ENCODE results near the gene PCDHGB1.
"Not testable (repeated sequence)": the region's sequence is repeated elsewhere in the genome, so short reads cannot be mapped to it uniquely, and the experiment has no call there.

PCDHGB1 gene

DNA sequence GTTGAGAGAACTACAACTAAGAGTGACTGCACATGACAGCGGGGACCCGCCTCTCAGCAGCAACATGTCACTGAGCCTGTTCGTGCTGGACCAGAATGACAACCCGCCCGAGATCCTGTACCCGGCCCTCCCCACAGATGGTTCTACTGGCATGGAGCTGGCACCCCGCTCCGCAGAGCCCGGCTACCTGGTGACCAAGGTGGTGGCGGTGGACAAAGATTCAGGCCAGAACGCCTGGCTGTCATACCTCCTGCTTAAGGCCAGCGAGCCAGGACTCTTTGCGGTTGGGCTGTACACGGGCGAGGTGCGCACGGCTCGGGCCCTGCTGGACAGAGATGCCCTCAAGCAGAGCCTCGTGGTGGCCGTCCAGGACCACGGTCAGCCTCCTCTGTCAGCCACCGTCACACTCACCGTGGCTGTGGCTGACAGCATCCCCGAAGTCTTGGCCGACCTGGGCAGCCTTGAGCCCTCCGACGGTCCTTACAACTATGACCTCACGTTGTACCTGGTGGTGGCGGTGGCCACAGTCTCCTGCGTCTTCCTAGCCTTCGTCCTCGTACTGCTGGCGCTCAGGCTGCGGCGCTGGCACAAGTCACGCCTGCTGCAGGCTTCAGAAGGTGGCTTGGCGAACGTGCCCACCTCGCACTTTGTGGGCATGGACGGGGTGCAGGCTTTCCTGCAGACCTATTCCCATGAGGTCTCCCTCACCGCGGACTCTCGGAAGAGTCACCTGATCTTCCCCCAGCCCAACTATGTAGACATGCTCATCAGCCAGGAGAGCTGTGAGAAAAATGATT is 34.8 kb downstream of the PCDHGB1 start:
- TF ChIP-seq POLR2AphosphoS5 (IDR thresholded peaks at IDR 0.05; ENCODE audit: low read depth) (no peak), GABPA (IDR thresholded peaks at IDR 0.05; ENCODE audit: low read depth) (no peak), SPI1 (IDR thresholded peaks at IDR 0.05; ENCODE audit: borderline replicate concordance, low read depth) (no peak)
- TF ChIP-seq, protein P1, sequence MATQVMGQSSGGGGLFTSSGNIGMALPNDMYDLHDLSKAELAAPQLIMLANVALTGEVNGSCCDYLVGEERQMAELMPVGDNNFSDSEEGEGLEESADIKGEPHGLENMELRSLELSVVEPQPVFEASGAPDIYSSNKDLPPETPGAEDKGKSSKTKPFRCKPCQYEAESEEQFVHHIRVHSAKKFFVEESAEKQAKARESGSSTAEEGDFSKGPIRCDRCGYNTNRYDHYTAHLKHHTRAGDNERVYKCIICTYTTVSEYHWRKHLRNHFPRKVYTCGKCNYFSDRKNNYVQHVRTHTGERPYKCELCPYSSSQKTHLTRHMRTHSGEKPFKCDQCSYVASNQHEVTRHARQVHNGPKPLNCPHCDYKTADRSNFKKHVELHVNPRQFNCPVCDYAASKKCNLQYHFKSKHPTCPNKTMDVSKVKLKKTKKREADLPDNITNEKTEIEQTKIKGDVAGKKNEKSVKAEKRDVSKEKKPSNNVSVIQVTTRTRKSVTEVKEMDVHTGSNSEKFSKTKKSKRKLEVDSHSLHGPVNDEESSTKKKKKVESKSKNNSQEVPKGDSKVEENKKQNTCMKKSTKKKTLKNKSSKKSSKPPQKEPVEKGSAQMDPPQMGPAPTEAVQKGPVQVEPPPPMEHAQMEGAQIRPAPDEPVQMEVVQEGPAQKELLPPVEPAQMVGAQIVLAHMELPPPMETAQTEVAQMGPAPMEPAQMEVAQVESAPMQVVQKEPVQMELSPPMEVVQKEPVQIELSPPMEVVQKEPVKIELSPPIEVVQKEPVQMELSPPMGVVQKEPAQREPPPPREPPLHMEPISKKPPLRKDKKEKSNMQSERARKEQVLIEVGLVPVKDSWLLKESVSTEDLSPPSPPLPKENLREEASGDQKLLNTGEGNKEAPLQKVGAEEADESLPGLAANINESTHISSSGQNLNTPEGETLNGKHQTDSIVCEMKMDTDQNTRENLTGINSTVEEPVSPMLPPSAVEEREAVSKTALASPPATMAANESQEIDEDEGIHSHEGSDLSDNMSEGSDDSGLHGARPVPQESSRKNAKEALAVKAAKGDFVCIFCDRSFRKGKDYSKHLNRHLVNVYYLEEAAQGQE (IDR thresholded peaks at IDR 0.05; ENCODE audit: insufficient replicate concordance, low read depth), result no peak
- TF ChIP-seq, protein P2, sequence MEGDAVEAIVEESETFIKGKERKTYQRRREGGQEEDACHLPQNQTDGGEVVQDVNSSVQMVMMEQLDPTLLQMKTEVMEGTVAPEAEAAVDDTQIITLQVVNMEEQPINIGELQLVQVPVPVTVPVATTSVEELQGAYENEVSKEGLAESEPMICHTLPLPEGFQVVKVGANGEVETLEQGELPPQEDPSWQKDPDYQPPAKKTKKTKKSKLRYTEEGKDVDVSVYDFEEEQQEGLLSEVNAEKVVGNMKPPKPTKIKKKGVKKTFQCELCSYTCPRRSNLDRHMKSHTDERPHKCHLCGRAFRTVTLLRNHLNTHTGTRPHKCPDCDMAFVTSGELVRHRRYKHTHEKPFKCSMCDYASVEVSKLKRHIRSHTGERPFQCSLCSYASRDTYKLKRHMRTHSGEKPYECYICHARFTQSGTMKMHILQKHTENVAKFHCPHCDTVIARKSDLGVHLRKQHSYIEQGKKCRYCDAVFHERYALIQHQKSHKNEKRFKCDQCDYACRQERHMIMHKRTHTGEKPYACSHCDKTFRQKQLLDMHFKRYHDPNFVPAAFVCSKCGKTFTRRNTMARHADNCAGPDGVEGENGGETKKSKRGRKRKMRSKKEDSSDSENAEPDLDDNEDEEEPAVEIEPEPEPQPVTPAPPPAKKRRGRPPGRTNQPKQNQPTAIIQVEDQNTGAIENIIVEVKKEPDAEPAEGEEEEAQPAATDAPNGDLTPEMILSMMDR (IDR thresholded peaks at IDR 0.05; ENCODE audit: insufficient read depth, low read length), result no peak
- no peak for DNase-seq (ENCODE audit: low read depth in 1 of 2, low spot score in 1 of 2)
- no peak overlapping the region for H3K27ac ChIP-seq (replicated peaks)
- no peaks in the 10 kb centered on the region for H3K27me3 ChIP-seq (ENCODE audit: insufficient read depth, poor library complexity, severe bottlenecking)
- H3K4me3 ChIP-seq (replicated peaks; ENCODE audit: insufficient read depth, low read length), result no peak overlapping the region

DNA sequence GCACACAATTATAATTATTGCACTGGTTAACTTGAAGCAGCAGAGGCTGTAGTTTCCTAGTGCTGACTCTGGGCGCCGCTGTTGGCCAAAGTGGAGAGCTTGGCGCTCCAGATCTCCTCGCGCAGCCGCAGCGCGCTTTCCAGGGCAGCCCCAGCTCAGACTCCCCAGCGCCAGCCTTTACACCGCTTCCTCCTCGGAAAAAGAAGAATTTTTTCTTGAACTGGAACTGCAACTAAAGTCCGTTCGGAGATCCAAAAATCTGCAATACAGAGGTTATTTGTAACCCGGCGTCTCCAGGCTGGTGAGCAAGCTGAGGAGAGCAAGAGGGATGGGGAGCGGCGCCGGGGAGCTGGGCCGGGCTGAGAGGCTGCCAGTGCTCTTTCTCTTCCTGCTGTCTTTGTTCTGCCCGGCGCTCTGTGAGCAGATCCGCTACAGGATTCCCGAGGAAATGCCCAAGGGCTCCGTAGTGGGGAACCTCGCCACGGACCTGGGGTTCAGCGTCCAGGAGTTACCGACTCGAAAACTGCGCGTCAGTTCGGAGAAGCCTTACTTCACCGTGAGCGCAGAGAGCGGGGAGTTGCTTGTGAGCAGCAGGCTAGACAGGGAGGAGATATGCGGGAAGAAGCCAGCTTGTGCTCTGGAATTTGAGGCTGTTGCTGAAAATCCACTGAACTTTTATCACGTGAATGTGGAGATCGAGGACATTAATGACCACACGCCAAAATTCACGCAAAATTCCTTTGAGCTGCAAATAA is 37.8 kb downstream of the PCDHGB1 start, which contains the start of gene PCDHGB4:
TSS of gene PCDHGB4 (plus strand) at position 142 of the 755 bp plus-strand sequence. CDS start at position 329, 187 bp downstream.
- peak in 1 of 2 experiments; percentile 65 for DNase-seq (ENCODE audit: low read depth in 1 of 2, low spot score in 1 of 2)
- TF ChIP-seq, protein P2 (IDR thresholded peaks at IDR 0.05; ENCODE audit: insufficient read depth, low read length), result peak; percentile 38
- H3K27me3 ChIP-seq (ENCODE audit: insufficient read depth, poor library complexity, severe bottlenecking); H3K27ac ChIP-seq (replicated peaks): not testable (repeated sequence)
- H3K4me3 ChIP-seq (replicated peaks; ENCODE audit: insufficient read depth, low read length), result peak within 1 kb of the TSS; percentile 37

GRCh38 chr5:141388661-141389060 is 38.8 kb downstream of the PCDHGB1 start:
- Histone ChIP-seq H3K27ac (replicated peaks) (no peak overlapping the region), H3K4me3 (replicated peaks; ENCODE audit: insufficient read depth, low read length) (no peak overlapping the region), H3K27me3 (ENCODE audit: insufficient read depth, poor library complexity, severe bottlenecking) (no peaks in the 10 kb centered on the region)
- TF ChIP-seq GABPA (IDR thresholded peaks at IDR 0.05; ENCODE audit: low read depth), result no peak
- TF ChIP-seq POLR2AphosphoS5 (IDR thresholded peaks at IDR 0.05; ENCODE audit: low read depth), result no peak
- no peak for TF ChIP-seq SPI1 (IDR thresholded peaks at IDR 0.05; ENCODE audit: borderline replicate concordance, low read depth)
- TF ChIP-seq, protein P1 (IDR thresholded peaks at IDR 0.05; ENCODE audit: insufficient replicate concordance, low read depth), result no peak
- TF ChIP-seq, protein P2 (IDR thresholded peaks at IDR 0.05; ENCODE audit: insufficient read depth, low read length), result no peak
- no peak for DNase-seq (ENCODE audit: low read depth in 1 of 2, low spot score in 1 of 2)
